Measurements from ENCODE around the gene HTT.

GRCh38 chr4:3046162-3046561 lies 28.3 kb upstream of the HTT start:
- no peak for TF ChIP-seq ZFP1 (CRISPR knock-in tag; IDR thresholded peaks at IDR 0.05)
- TF ChIP-seq MAX (CRISPR knock-in tag; IDR thresholded peaks at IDR 0.05): no peak
- no peak for TF ChIP-seq HEY1 (CRISPR knock-in tag; IDR thresholded peaks at IDR 0.05; ENCODE audit: borderline replicate concordance)
- TF ChIP-seq, protein P1, sequence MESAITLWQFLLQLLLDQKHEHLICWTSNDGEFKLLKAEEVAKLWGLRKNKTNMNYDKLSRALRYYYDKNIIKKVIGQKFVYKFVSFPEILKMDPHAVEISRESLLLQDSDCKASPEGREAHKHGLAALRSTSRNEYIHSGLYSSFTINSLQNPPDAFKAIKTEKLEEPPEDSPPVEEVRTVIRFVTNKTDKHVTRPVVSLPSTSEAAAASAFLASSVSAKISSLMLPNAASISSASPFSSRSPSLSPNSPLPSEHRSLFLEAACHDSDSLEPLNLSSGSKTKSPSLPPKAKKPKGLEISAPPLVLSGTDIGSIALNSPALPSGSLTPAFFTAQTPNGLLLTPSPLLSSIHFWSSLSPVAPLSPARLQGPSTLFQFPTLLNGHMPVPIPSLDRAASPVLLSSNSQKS (CRISPR knock-in tag; IDR thresholded peaks at IDR 0.05): no peak
- no peak for TF ChIP-seq IRF2 (CRISPR knock-in tag; IDR thresholded peaks at IDR 0.05)
- TF ChIP-seq ZFP36 (IDR thresholded peaks at IDR 0.05; ENCODE audit: low read depth, low read length, partially characterized antibody): no peak
- TF ChIP-seq FOXM1 (IDR thresholded peaks at IDR 0.05; ENCODE audit: low read depth): no peak
- no peak for TF ChIP-seq FOXM1 (CRISPR knock-in tag; IDR thresholded peaks at IDR 0.05; ENCODE audit: low read depth)
- TF ChIP-seq ZBTB43 (CRISPR knock-in tag; IDR thresholded peaks at IDR 0.05): no peak
